K562 (cell line): ENCODE measurements around the gene GLRX2. TPM values are rescaled to one million over a fixed set of nuclear protein-coding genes. Genes with fewer than 3 reads are reported as not detected.
A peak's percentile ranks its signal among the peaks of the same experiment; 100 is the strongest.

Experiments used
- ADNP ChIP-seq: fragments of 200-800 bp; sonication (Bioruptor generic); IDR thresholded peaks from 2 replicates; pipeline ENCODE4 v1.6.1; 2016; ENCODE audit warnings: missing genetic modification characterization, missing compliant biosample characterization
- BRCA1 ChIP-seq, 2 experiments: fragments of 450-650 bp in 1 of 2; sonication (generic) in 1 of 2; formaldehyde crosslinking in 1 of 2; IDR thresholded peaks; 2 replicates each; pipeline versions ENCODE4 v1.5.0 to v1.6.1; 2017 to 2020; ENCODE audit warnings: mild to moderate bottlenecking in 1 of 2, missing genetic modification reagents in 1 of 2
- CEBPB ChIP-seq: fragments of 450-650 bp; IDR thresholded peaks from 2 replicates; pipeline ENCODE4 v1.6.1; 2016; ENCODE audit warnings: missing genetic modification characterization, missing compliant biosample characterization
- CSDE1 ChIP-seq, 2 experiments: fragments of 450-650 bp; IDR thresholded peaks; 2 replicates each; pipeline ENCODE4 v1.6.1; 2016; ENCODE audit warnings: mild to moderate bottlenecking in 1 of 2
- CTBP1 ChIP-seq: fragments of 450-650 bp; IDR thresholded peaks from 2 replicates; pipeline ENCODE4 v1.6.1; 2016; ENCODE audit warnings: borderline replicate concordance
- HLTF ChIP-seq: fragments of 450-650 bp; IDR thresholded peaks from 2 replicates; pipeline ENCODE4 v1.6.1; 2016
- KAT2B ChIP-seq: IDR thresholded peaks from one replicate; pipeline ENCODE4 v1.6.1; 2012; ENCODE audit warnings: low read depth, mild to moderate bottlenecking, control low read depth, inconsistent platforms, low read length, moderate library complexity
- KDM2B ChIP-seq: fragments of 250-450 bp; sonication (Bioruptor Pico); IDR thresholded peaks from 2 replicates; pipeline ENCODE4 v1.8.0; 2021; ENCODE audit warnings: mild to moderate bottlenecking, moderate library complexity
- L3MBTL2 ChIP-seq: fragments of 450-650 bp; IDR thresholded peaks from 2 replicates; pipeline ENCODE4 v1.6.1; 2016; ENCODE audit warnings: mild to moderate bottlenecking, moderate library complexity
- MEIS2 ChIP-seq: fragments of 450-650 bp; IDR thresholded peaks from 2 replicates; pipeline ENCODE4 v1.6.1; 2014; ENCODE audit warnings: mild to moderate bottlenecking; ENCODE audit not compliant: partially characterized antibody
- MYC ChIP-seq, 2 experiments: fragments of 250-450 bp in 1 of 2; sonication (Bioruptor Pico) in 1 of 2; IDR thresholded peaks; 2 replicates each; pipeline versions ENCODE4 v1.5.1 to v1.6.1; 2012 to 2021; ENCODE audit warnings: low read depth in 2 of 2, borderline replicate concordance in 1 of 2, improper control_type of control experiment in 1 of 2, low read length in 1 of 2, mild to moderate bottlenecking in 1 of 2, moderate library complexity in 1 of 2
- NCOA6 ChIP-seq: fragments of 450-650 bp; IDR thresholded peaks from 2 replicates; pipeline ENCODE4 v1.6.1; 2017; ENCODE audit warnings: mild to moderate bottlenecking
- SETDB1 ChIP-seq: IDR thresholded peaks from one replicate; pipeline ENCODE4 v1.6.1; 2012; ENCODE audit warnings: low read length, control low read depth, inconsistent platforms
- SMARCA4 ChIP-seq: fragments of 450-650 bp; IDR thresholded peaks from 2 replicates; pipeline ENCODE4 v1.6.1; 2016
- SNIP1 ChIP-seq: fragments of 450-650 bp; IDR thresholded peaks from 2 replicates; pipeline ENCODE4 v1.7.1; 2017; ENCODE audit warnings: low read depth, mild to moderate bottlenecking
- TAF1 ChIP-seq: IDR thresholded peaks from 2 replicates; pipeline ENCODE4 v1.6.1; 2011; ENCODE audit warnings: mild to moderate bottlenecking, low read length, moderate library complexity; ENCODE audit not compliant: insufficient read depth, control insufficient read depth, severe bottlenecking; ENCODE audit errors: extremely low read depth
- ZBTB8A ChIP-seq: fragments of 450-650 bp; IDR thresholded peaks from 2 replicates; pipeline ENCODE4 v1.6.1; 2018; ENCODE audit warnings: mild to moderate bottlenecking, moderate library complexity; ENCODE audit not compliant: partially characterized antibody
- ZC3H4 ChIP-seq: sonication (generic); formaldehyde crosslinking; IDR thresholded peaks from 2 replicates; pipeline ENCODE4 v1.9.0; 2021; ENCODE audit warnings: missing genetic modification reagents, borderline replicate concordance
- ZFPM2 ChIP-seq: fragments of 250-450 bp; sonication (Bioruptor Pico); IDR thresholded peaks from 2 replicates; pipeline ENCODE4 v1.5.1; 2022; ENCODE audit warnings: mild to moderate bottlenecking
- ZNF263 ChIP-seq: sonication (generic); formaldehyde crosslinking; IDR thresholded peaks from 2 replicates; pipeline ENCODE4 v1.8.0; 2022; ENCODE audit warnings: mild to moderate bottlenecking, missing genetic modification reagents, borderline replicate concordance
- polyA plus RNA-seq, 8 experiments: library from polyadenylated mRNA; depleted of rRNA in 4 of 8; stranded (reverse) in 5 of 8; unstranded in 3 of 8; fragments of >200 nt; fragmentation: Nextera tagmentation in 2 of 8; fragmentation: Illumina TruSeq in 1 of 8; extraction: Ambion mirVana in 2 of 8; extraction: Trizol in 1 of 8; gene quantifications; 2 replicates each; pipeline versions ENCODE4 v1.2.1 to v1.2.3, GENCODE V29; 2011 to 2014; ENCODE audit warnings: inconsistent platforms in 1 of 8, missing spikeins in 1 of 8
- total RNA-seq, 7 experiments: library from RNA; depleted of rRNA in 6 of 7; stranded (reverse); fragments of >200 nt in 6 of 7; fragmentation: Illumina TruSeq in 2 of 7; extraction: Trizol in 2 of 7; gene quantifications; 2 replicates each; pipeline versions ENCODE4 v1.2.1 to v1.2.3, GENCODE V29; 2011 to 2021; ENCODE audit warnings: low replicate concordance in 1 of 7
- TF ChIP-seq, protein P1 (sequence below): sonication (generic); formaldehyde crosslinking; IDR thresholded peaks from 2 replicates; pipeline ENCODE4 v1.8.1; 2023; ENCODE audit warnings: mild to moderate bottlenecking, missing genetic modification reagents, moderate library complexity
- TF ChIP-seq, protein P2 (sequence below): fragments of 450-650 bp; IDR thresholded peaks from 2 replicates; pipeline ENCODE4 v1.6.1; 2016; ENCODE audit warnings: borderline replicate concordance
- TF ChIP-seq, protein P3 (sequence below): sonication (generic); formaldehyde crosslinking; IDR thresholded peaks from 2 replicates; pipeline ENCODE4 v1.8.0; 2022; ENCODE audit warnings: mild to moderate bottlenecking, missing genetic modification reagents, borderline replicate concordance

The GLRX2 gene
- total and polyA plus RNA-seq, 9 of the 15 experiments (the other 6 are each of a cell fraction or from before 2014, with no cell fraction given) = 13.3 to 82.6 (median 55.1) TPM

DNA sequence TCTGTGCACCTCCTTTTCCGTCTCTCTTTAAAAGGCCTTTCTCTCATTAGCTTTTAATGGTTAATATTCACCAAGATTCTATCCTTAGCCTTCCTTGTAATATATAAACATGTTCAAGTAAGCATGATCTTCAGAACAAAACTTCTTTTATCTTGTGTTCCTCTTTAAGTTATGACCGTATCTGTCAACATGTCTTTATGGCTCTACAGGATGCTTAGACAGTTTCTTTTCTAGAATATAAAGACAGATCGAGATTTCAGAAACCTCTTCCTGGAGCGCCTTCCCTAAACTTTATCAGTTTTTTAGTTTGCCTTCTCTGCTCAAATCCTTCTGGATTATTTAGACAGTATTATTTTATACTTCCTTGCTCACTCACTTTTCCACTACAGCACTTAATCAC lies 38.6 kb downstream of the GLRX2 start (continued):
- TF ChIP-seq TAF1 (no peak), ZNF263 (no peak), NCOA6 (no peak), ADNP (tag) (no peak), KDM2B (CRISPR knock-in tag) (no peak), CEBPB (tag) (no peak), BRCA1 (IDR thresholded peaks at IDR 0.05) (no peak), BRCA1 (CRISPR knock-in tag; IDR thresholded peaks at IDR 0.05) (no peak), ZC3H4 (no peak), MYC (IDR thresholded peaks at IDR 0.05; ENCODE audit: low read depth, low read length) (no peak), MYC (CRISPR knock-in tag; IDR thresholded peaks at IDR 0.05; ENCODE audit: borderline replicate concordance, low read depth) (no peak), SETDB1 (no peak), HLTF (no peak), ZBTB8A (no peak), CTBP1 (no peak), CSDE1 (IDR thresholded peaks at IDR 0.05) (no peak), SNIP1 (no peak), SMARCA4 (no peak), KAT2B (no peak), L3MBTL2 (no peak), MEIS2 (peak; percentile 65), ZFPM2 (CRISPR knock-in tag) (no peak)
- TF ChIP-seq, protein P1, sequence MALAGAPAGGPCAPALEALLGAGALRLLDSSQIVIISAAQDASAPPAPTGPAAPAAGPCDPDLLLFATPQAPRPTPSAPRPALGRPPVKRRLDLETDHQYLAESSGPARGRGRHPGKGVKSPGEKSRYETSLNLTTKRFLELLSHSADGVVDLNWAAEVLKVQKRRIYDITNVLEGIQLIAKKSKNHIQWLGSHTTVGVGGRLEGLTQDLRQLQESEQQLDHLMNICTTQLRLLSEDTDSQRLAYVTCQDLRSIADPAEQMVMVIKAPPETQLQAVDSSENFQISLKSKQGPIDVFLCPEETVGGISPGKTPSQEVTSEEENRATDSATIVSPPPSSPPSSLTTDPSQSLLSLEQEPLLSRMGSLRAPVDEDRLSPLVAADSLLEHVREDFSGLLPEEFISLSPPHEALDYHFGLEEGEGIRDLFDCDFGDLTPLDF (CRISPR knock-in tag) = no peak
- TF ChIP-seq, protein P2, sequence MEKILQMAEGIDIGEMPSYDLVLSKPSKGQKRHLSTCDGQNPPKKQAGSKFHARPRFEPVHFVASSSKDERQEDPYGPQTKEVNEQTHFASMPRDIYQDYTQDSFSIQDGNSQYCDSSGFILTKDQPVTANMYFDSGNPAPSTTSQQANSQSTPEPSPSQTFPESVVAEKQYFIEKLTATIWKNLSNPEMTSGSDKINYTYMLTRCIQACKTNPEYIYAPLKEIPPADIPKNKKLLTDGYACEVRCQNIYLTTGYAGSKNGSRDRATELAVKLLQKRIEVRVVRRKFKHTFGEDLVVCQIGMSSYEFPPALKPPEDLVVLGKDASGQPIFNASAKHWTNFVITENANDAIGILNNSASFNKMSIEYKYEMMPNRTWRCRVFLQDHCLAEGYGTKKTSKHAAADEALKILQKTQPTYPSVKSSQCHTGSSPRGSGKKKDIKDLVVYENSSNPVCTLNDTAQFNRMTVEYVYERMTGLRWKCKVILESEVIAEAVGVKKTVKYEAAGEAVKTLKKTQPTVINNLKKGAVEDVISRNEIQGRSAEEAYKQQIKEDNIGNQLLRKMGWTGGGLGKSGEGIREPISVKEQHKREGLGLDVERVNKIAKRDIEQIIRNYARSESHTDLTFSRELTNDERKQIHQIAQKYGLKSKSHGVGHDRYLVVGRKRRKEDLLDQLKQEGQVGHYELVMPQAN = no peak
- TF ChIP-seq, protein P3, sequence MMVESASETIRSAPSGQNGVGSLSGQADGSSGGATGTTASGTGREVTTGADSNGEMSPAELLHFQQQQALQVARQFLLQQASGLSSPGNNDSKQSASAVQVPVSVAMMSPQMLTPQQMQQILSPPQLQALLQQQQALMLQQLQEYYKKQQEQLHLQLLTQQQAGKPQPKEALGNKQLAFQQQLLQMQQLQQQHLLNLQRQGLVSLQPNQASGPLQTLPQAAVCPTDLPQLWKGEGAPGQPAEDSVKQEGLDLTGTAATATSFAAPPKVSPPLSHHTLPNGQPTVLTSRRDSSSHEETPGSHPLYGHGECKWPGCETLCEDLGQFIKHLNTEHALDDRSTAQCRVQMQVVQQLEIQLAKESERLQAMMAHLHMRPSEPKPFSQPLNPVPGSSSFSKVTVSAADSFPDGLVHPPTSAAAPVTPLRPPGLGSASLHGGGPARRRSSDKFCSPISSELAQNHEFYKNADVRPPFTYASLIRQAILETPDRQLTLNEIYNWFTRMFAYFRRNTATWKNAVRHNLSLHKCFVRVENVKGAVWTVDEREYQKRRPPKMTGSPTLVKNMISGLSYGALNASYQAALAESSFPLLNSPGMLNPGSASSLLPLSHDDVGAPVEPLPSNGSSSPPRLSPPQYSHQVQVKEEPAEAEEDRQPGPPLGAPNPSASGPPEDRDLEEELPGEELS (CRISPR knock-in tag) = no peak
